Measurements from ENCODE around the gene TRIP12.
"Not testable (repeated sequence)": the region's sequence is repeated elsewhere in the genome, so short reads cannot be mapped to it uniquely, and the experiment has no call there.

TRIP12 gene

DNA sequence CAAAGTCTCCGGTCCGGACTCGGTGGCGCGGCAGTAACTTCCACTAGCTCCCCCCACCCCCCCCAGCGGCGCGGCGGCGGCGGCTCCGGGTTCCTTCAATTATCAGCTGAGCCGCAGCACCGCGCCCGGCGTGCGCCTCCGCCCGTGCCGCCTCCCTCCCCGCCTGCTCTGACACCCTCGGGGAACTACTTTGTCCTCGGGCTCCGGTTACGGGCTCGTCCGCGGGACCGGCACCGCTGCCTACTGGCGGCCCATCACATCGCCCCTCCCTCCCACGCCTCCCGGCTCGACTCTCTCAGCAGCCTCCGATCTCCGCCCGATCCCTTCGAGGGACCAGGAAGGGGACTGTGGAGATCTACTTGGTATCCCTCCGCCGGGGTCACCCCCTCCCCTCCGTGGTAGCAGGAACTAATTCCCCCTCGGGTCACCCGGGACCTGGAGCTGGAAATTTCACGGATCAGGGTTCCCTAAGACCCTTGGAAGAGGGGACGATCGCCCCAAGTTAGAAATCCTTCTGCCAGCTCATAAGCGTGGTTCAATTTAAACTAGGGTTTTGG, at the start of gene TRIP12:
TRIP12 (minus strand) TSS at position 118 of the 557 bp plus-strand sequence. CDS start 41,930 bp downstream, outside the sequence.
- peak; percentile 85 for DNase-seq (ENCODE audit: low read depth in 2 of 2)

GRCh38 chr2:229971298-229971790, 49.5 kb upstream of the TRIP12 start:
- no peak for DNase-seq (ENCODE audit: low read depth in 2 of 2)

DNA sequence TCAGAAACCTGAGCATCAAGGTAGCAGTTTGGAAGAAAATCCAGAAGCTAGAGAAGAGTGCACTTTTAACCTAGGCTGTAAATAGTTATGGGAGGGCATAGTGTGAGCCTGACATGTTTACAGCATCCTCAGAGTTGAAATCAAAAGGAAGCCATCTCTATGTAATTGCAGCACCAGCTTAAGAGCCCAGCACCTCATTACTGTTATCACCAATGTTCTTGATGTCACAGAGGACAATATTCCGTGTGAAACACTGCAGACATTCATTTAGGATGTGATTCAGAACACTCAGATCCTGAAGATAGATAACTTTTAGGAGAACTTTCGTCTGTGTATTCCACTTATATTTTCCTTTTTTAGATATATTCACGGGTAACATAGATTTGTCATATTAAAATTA, 48.6 kb upstream of the TRIP12 start:
- DNase-seq (ENCODE audit: low read depth in 2 of 2) = no peak

- no peak for DNase-seq (ENCODE audit: low read depth in 2 of 2)
Measured at GRCh38 chr2:229969921-229970320, 48.1 kb upstream of the TRIP12 start.

- not testable (repeated sequence) for DNase-seq (ENCODE audit: low read depth in 2 of 2)
Measured at GRCh38 chr2:229963596-229963995, 41.8 kb upstream of the TRIP12 start.

- no peak for DNase-seq (ENCODE audit: low read depth in 2 of 2)
Measured at GRCh38 chr2:229956491-229956890, 34.7 kb upstream of the TRIP12 start.

DNA sequence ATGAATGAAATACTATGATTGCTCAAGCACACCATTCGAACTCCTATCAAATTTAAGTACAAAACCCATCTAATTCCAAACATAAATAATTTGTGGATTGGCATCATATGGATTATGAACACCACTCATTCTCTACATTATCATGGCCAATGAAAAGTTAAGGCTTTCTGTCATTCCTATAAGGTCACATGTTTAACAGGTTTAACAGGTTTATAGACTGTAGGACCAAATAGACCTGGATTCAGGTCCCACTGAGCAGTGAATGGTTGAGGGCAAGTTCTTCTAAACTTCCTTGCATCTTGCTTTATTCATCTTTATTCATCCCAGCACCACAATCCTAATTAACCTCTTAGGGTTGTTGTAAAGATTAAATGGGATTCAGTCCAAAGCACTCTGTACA, 33.9 kb upstream of the TRIP12 start:
- no peak for DNase-seq (ENCODE audit: low read depth in 2 of 2)

GRCh38 chr2:229952256-229952835, 30.5 kb upstream of the TRIP12 start:
- DNase-seq (ENCODE audit: low read depth in 2 of 2) = no peak

GRCh38 chr2:229947544-229947943, 25.7 kb upstream of the TRIP12 start:
- DNase-seq (ENCODE audit: low read depth in 2 of 2) = no peak

GRCh38 chr2:229945975-229946374, 24.2 kb upstream of the TRIP12 start:
- no peak for DNase-seq (ENCODE audit: low read depth in 2 of 2)

GRCh38 chr2:229943770-229944449, 22.1 kb upstream of the TRIP12 start:
- DNase-seq (ENCODE audit: low read depth in 2 of 2) = no peak

DNA sequence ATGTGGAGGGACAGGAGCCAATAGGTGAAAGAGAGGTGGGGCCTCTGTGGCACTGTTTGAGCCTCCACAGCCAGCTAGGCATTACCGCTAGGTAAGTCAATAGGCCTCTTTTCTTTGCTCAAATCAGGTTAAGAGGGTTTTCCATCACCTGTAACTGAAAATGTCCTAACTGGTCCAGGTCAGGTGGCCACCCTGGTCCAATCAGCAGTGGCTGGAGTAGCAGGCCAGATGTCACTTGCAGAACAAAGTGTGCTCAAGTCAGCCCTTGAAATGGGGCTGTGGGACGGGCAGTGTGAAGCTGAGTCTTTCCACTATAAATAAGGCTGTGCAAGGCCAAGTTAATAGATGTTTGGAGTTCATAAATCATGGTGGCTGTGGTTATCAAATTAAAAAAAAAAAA, 21.4 kb upstream of the TRIP12 start:
- DNase-seq (ENCODE audit: low read depth in 2 of 2) = no peak

GRCh38 chr2:229942671-229943070, 20.9 kb upstream of the TRIP12 start:
- DNase-seq (ENCODE audit: low read depth in 2 of 2) = no peak

- DNase-seq (ENCODE audit: low read depth in 2 of 2) = no peak
Measured at GRCh38 chr2:229937537-229937936, 15.7 kb upstream of the TRIP12 start.

DNA sequence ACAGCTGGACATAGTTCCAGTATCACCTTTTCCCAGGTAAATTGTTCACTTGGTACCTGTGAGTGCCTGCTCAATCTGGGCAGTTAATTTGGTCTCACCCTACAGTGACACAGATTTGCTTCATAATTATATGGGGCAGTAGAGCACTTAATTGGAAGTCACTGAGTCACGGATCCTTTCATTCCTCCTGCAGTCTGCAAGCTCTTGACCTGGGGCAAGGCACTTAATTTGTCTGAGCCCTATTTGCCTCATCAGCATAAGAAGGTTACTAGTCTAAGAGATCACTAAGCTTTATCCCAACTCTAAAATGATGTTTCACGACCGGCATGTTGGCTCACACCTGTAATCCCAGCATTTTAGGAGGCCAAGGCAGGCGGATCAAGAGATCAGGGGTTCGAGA, 9.4 kb upstream of the TRIP12 start:
- DNase-seq (ENCODE audit: low read depth in 2 of 2) = no peak

DNA sequence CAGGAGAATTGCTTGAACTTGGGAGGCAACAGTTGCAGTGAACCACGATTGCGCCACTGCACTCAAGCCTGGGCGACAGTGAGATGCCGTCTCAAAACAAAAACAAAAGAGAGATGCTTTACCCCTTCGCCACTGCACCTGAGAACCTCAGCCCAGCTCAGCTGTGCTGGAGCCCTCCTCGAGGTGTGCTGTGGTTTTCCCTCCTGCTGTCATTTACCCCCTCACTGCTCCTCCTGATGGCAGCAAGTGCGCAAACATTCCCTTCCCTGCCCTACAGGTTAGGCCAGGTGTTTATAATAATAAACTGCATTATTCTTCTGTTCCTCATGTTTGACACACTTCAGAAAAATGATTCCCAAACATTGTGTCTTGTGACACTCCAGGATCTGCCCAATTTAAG, 8.8 kb upstream of the TRIP12 start:
- no peak for DNase-seq (ENCODE audit: low read depth in 2 of 2)

DNA sequence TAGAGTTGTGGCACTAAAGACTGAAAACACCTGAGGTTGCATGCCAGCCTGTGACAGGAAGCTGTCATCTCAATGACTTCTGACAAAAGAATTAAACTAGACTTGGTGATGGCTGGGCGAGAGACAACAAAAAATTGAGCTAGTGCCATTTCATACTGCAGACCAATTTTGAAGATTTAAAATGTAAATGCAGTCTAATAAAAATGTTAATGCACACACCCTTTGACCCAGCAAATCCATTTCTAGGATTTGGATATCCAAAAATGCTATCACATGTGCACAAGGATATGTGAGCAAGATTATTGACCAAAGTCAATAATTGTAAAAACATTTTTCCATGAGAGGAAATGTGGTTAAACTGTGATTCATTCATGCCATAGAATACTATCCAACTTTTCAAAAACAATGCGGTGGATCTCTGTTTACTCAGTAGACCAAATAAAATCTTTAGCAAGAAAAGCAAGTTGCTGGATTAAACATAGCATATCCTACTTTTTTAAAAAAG, 6.1 kb upstream of the TRIP12 start:
- no peak for DNase-seq (ENCODE audit: low read depth in 2 of 2)

DNA sequence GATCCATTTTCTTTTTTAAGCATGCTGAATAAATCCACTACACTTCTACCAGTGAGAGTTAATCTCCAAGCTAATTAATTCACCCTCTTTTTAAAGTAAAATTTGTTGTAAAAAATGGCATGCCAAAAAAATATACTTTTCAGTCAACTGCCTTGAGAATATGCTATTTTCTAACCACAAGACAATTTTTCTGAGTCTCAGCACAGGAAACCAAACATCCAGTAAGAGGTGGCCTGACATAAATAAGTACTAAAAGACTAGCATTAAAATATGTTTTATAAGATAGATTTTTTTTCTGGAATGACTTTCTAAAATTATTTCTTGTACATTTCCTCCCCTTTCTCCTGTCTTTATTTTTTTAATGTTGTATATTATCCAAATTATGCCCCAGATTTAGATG, 3.4 kb upstream of the TRIP12 start:
- no peak for DNase-seq (ENCODE audit: low read depth in 2 of 2)

DNA sequence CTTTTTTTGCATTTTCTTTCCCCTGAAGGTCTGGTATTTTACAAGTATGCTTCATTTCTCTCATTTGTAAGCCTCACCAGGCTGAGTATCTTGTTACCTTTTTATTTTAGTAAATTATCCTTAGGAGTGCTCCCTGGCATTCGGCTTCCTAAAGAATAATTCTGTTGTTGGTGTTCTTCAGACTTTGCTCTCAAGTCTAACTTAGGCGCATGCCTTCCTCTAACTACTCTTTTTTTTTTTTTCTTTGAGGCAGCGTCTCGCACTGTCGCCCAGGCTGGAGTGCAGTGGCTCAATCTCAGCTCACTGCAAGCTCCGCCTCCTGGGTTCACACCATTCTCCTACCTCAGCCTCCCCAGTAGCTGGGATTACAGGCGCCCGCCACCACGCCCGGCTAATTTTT, 2.7 kb upstream of the TRIP12 start:
- DNase-seq (ENCODE audit: low read depth in 2 of 2) = not testable (repeated sequence)

- DNase-seq (ENCODE audit: low read depth in 2 of 2) = peak; percentile 74 to 88
Measured at GRCh38 chr2:229922449-229923386, 909 bp upstream of the TRIP12 start, which contains the start of gene FBXO36. Gene FBXO36, plus strand, starts transcription at chr2:229922503. Its CDS starts 11 bp downstream, at chr2:229922514.

DNA sequence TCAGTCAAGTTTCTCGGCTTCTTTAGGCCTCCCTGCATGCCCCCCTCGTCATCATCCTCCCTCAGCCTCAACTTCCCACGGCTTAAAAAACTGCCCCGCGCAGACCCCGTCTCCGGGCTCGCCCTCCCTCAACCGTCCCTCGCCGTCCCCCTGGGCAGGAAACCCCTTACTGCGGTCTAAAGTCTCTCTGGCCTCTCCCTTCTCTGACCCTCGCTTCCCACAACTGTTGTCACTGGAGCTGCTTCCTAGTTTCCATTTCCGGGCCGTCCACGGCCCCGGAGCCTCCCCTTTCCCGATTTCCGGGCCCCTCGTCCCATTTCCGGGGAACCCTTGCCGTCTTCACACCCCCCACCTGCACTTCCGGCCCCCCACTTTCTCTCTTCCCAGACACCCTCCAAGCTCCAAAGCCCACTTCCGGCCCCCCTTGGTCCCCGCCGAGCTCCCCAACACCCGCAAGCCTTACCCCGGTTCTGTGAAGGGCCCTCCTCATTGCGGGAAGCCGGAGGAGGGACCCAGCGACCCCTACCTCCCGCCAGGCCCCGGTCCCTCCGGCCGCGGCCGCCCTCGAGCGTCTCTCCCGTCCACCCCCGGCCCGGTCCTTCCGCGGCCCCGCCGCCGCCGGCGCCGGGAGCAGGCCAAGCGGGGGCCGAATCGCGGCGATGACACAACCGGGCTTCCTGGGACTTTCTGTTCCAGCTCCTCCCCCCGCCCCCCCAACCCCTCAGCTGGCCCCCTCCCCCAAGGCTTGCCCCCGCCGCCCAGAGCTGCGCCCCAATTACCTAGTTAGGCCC, 513 bp downstream of the TRIP12 start:
- DNase-seq (ENCODE audit: low read depth in 2 of 2) = peak; percentile 39 to 63
